ENCODE data around the gene GLCCI1.

Gene GLCCI1

DNA sequence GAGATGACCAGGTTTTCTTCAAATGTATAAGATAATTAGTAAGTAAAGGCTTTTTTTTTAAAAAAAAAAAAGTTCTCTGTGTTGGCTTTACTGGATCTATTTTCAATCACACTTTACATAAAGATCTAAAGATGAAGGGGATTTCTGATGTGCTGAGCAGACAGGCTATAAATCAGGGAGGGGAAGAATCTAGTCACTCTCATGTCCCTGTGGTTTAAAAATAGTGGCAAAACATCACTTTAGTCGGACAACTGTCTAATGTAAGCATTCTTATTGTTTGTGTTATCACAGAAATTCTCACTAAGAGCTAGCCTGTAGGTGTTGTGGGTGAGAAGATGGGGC lies 160.7 kb downstream of the GLCCI1 start:
- no peaks in the 10 kb centered on the region for H3K27me3 Mint-ChIP-seq
- no peaks in the 10 kb centered on the region for H3K9me3 Mint-ChIP-seq
- H3K36me3 Mint-ChIP-seq (ENCODE audit: low read depth), result peaks cover 10% of the 10 kb centered on the region
- H3K4me3 Mint-ChIP-seq, result peak overlapping the region; percentile 46
- H3K4me1 Mint-ChIP-seq (ENCODE audit: low read depth), result peaks cover 100% of the 10 kb centered on the region
- H3K27ac Mint-ChIP-seq, result peak overlapping the region; percentile 79

DNA sequence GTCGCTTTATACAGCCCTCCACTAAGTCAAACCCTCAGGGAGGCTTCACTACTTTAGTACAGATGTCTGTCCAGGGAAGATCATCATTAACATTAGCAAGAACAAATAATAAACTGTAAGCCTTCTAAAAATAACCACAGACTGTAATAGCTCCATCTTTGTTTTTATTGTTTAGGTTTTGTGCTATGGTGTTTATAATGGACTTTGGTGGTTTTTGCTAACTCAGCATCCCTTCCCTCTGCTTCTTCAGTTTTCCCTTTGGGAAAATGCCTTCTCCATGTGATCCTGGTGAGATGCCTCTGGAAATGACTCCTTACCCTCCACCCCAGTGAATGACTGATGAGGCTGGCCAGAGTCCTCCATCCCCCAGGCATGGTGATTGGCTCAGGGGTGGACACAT lies 162.1 kb downstream of the GLCCI1 start:
- Mint-ChIP-seq H3K27me3 (no peaks in the 10 kb centered on the region), H3K36me3 (ENCODE audit: low read depth) (peaks cover 11% of the 10 kb centered on the region), H3K27ac (no peak overlapping the region), H3K4me1 (ENCODE audit: low read depth) (peaks cover 100% of the 10 kb centered on the region), H3K9me3 (no peaks in the 10 kb centered on the region), H3K4me3 (no peak overlapping the region)

- Mint-ChIP-seq H3K4me3 (peak overlapping the region; percentile 39), H3K36me3 (ENCODE audit: low read depth) (peaks cover 11% of the 10 kb centered on the region), H3K27me3 (no peaks in the 10 kb centered on the region), H3K4me1 (ENCODE audit: low read depth) (peaks cover 90% of the 10 kb centered on the region), H3K9me3 (no peaks in the 10 kb centered on the region), H3K27ac (peak overlapping the region; percentile 51)
These were observed 163.4 kb downstream of the GLCCI1 start for GRCh38 chr7:8131694-8132605.

- H3K36me3 Mint-ChIP-seq (ENCODE audit: low read depth), result peaks cover 3% of the 10 kb centered on the region
These were observed 164.7 kb downstream of the GLCCI1 start for GRCh38 chr7:8133188-8133848.

DNA sequence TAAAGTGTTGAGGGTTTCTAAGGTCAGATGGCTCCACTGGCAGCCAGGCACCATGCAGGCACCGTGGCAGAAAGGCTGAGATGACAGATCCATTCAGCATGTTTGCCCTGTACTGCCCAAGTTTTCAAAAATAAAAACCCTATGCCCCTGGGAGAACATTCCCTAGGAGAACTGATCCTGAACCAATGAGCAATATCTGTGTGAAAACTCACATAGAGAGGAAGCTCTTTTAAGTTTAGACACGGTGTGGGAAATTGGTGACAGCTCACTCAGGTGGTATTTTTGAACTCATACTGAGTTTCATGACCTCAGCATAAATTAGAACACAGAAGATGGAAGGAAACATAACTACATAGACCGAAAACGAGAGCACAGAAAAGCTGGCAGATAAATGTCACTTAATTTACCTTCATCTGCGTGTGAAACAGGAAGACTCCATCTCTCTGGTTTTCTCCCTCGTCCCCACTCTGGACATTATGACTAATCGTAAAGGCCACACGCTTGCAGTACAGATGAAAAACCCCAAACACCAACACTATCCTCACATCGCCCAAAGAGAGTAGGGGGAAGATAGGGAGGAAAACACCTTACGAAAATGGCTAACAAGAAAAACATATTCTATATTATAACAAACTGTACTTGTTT lies 165.6 kb downstream of the GLCCI1 start:
- H3K27ac Mint-ChIP-seq, result peak overlapping the region; percentile 90
- H3K36me3 Mint-ChIP-seq (ENCODE audit: low read depth), result peaks cover 3% of the 10 kb centered on the region
- H3K9me3 Mint-ChIP-seq, result no peaks in the 10 kb centered on the region
- H3K27me3 Mint-ChIP-seq, result no peaks in the 10 kb centered on the region
- H3K4me3 Mint-ChIP-seq, result peak overlapping the region; percentile 57
- H3K4me1 Mint-ChIP-seq (ENCODE audit: low read depth), result peaks cover 67% of the 10 kb centered on the region

More at GRCh38 chr7:8133188-8133848, 164.7 kb downstream of the GLCCI1 start:
- no peaks in the 10 kb centered on the region for H3K27me3 Mint-ChIP-seq
- peaks cover 76% of the 10 kb centered on the region for H3K4me1 Mint-ChIP-seq (ENCODE audit: low read depth)
- peak overlapping the region; percentile 90 for H3K27ac Mint-ChIP-seq
- no peaks in the 10 kb centered on the region for H3K9me3 Mint-ChIP-seq
- no peak overlapping the region for H3K4me3 Mint-ChIP-seq

DNA sequence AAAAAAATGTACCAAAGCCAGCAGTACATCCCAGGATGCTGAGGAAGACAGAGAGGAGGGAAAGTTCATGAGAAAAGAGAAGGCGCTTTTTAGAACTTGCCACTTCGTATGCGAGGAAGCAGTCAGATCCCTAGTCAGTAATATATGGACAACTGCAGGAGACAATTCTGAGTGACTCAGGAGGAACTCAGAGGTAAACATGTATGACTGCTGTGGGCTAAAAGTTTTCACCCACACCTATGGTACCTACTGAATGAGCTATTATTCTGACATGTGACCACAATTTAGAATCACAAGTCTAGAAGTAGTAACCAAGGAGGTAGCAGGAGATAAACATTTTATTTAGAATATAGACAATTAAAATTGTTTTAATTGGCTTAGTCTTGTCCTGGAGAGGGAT lies 166.8 kb downstream of the GLCCI1 start:
- Mint-ChIP-seq H3K27ac (peak overlapping the region; percentile 57), H3K4me1 (ENCODE audit: low read depth) (peaks cover 55% of the 10 kb centered on the region), H3K9me3 (no peaks in the 10 kb centered on the region), H3K4me3 (no peak overlapping the region), H3K36me3 (ENCODE audit: low read depth) (peaks cover 3% of the 10 kb centered on the region), H3K27me3 (no peaks in the 10 kb centered on the region)

DNA sequence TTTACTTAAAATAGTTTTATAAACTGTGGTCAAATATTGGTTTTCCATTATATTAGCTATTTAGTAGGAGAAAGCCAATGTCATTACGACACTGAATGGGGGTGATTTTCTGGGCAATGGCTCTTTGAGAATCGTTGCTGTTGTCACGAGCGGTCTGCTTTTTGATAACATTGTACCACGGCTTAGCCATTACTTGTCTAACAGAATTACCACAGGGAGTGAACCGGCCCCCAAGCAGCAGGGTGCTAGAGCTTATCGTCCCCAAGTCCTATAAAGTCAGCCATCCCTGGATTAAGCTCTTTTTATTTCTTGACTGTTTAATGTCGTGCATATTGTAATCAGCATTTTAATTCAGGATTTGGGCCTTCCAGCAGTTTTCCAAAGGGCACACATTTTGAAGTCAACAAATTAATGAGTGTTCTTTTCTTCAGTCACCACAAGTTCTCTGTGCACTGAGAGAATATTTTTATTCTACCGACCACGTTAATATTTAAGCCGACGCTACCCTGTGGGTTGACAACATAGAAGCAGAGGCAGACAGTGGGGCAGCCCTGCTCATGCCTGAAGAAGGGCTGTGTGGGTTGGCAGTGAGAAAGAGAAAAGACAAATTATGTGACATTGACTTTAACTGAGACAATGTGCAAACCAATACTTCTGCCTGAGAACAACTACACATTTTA lies 167.6 kb downstream of the GLCCI1 start:
- no peak overlapping the region for H3K27ac Mint-ChIP-seq
- H3K9me3 Mint-ChIP-seq, result no peaks in the 10 kb centered on the region
- no peak overlapping the region for H3K4me3 Mint-ChIP-seq
- peaks cover 47% of the 10 kb centered on the region for H3K4me1 Mint-ChIP-seq (ENCODE audit: low read depth)
- H3K36me3 Mint-ChIP-seq (ENCODE audit: low read depth), result peaks cover 3% of the 10 kb centered on the region
- H3K27me3 Mint-ChIP-seq, result no peaks in the 10 kb centered on the region
